ENCODE data around the gene METTL1. TPM values are rescaled to one million over a fixed set of nuclear protein-coding genes. Genes with fewer than 3 reads are reported as not detected.
"Not testable (repeated sequence)": the region's sequence is repeated elsewhere in the genome, so short reads cannot be mapped to it uniquely, and the experiment has no call there.

METTL1 gene
- total RNA-seq: 10 to 100 TPM; 16.7 to 22.8 TPM
- 28.8 TPM for polyA plus RNA-seq (ENCODE audit: insufficient read depth, low read depth, low replicate concordance)
- long read RNA-seq, donor 1, transcript METTL1-202 (6 exons, 2,066 nt): major isoform, 7 of 66 reads
- long read RNA-seq, donor 1, partial matches to known transcripts: 25 of 66 reads
- long read RNA-seq, donor 1, other reads (novel, unspliced or antisense): 34 of 66 reads
- long read RNA-seq, donor 2, transcript METTL1-202 (6 exons, 2,066 nt): major isoform, 9 of 10 reads
- long read RNA-seq, donor 2, partial matches to known transcripts: 0 of 10 reads
- long read RNA-seq, donor 2, other reads (novel, unspliced or antisense): 0 of 10 reads

DNA sequence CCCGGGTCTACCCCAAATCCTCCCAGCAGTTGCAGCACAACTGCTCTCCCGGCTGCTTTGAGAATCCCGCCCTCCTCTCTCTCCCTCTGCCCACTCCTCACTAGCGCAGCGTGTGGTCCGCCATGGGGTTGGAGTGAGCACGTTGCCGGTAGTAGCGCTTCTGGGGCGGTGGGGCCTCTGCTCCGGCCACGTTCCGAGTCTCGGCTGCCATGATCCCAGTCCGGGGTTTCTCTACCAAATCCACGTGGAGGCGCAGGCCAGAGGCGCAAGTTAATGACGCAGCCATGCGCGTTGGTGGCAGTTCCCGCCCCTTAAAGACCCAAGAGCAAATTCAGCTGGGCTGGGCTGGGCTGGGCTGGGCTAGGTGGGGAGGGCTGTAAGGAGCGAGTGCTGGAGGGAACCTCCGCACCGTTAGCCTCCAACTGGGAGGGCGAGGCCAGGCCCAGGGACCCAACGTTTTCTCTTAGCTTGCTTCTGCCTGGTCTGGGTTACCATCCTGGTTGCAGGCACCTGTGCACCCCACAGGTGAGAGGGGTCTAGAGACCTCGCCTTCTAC lies at the start of gene METTL1:
Gene METTL1, minus strand, starts transcription at position 233 of the 556 bp plus-strand sequence. Its CDS starts 22 bp downstream, at position 211.
- DNase-seq: peak; percentile 99
- 0 to 2% methylated on average over 8 to 27 of the region's 28 CpGs for WGBS, 2 donors
- Histone ChIP-seq H3K27me3 (no peaks in the 10 kb centered on the region), H3K4me1 (peaks cover 5% of the 10 kb centered on the region), H3K4me3 (peak within 1 kb of the TSS; percentile 80 to 85), H3K9me3 (no peaks in the 10 kb centered on the region), H3K36me3 (ENCODE audit: low read depth, missing control alignments) (no peaks in the 10 kb centered on the region), H3K27ac (peak within 1 kb of the TSS; percentile 69 to 85)
- intact Hi-C loops (cut with DNase I; ENCODE audit: low total_unique reads): no loop called here
- TF ChIP-seq POLR2A (IDR thresholded peaks at IDR 0.05): no peak
- TF ChIP-seq CTCF (IDR thresholded peaks at IDR 0.05): peak in 1 of 3 experiments; percentile 29

GRCh38 chr12:57821015-57821414 lies 49.1 kb upstream of the METTL1 start:
- H3K36me3 ChIP-seq (ENCODE audit: low read depth, missing control alignments); H3K27ac ChIP-seq; DNase-seq; H3K4me3 ChIP-seq; intact Hi-C loops (cut with DNase I; ENCODE audit: low total_unique reads); H3K9me3 ChIP-seq; H3K27me3 ChIP-seq: not testable (repeated sequence)
- peaks cover 18% of the 10 kb centered on the region for H3K4me1 ChIP-seq
- WGBS, 2 donors: 78 to 83% methylated on average over 1 to 5 of the region's 5 CpGs

DNA sequence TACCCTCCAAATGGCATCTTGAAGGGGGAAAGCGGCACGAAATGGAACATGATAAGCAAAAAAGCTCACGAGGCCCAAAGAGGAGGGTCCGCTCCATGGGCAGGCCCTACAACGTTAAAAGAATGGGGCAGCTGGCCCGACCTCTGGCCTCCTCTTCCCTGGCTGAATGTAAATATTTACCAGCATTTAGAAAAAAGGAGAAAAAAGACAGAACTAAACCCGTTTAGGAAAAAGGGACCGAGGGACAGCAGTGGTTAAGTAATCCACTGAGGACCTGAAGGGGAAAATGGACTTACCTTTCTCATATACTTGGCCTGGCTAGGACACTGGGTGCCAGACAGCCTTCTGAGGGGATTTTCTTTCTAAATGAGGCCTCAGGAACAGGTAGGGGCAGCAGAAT lies 48.2 kb upstream of the METTL1 start:
- H3K27me3 ChIP-seq; H3K27ac ChIP-seq; H3K9me3 ChIP-seq; DNase-seq; H3K36me3 ChIP-seq (ENCODE audit: low read depth, missing control alignments); H3K4me3 ChIP-seq; intact Hi-C loops (cut with DNase I; ENCODE audit: low total_unique reads): not testable (repeated sequence)
- H3K4me1 ChIP-seq: peaks cover 23% of the 10 kb centered on the region
- 71 to 76% methylated on average over 8 of the region's 8 CpGs for WGBS, 2 donors

GRCh38 chr12:57817990-57818331 lies 46.1 kb upstream of the METTL1 start:
- 76 to 86% methylated on average over 3 of the region's 3 CpGs for WGBS, 2 donors
- H3K27me3 ChIP-seq; intact Hi-C loops (cut with DNase I; ENCODE audit: low total_unique reads); H3K4me3 ChIP-seq; DNase-seq; H3K9me3 ChIP-seq; H3K36me3 ChIP-seq (ENCODE audit: low read depth, missing control alignments): not testable (repeated sequence)
- Histone ChIP-seq H3K4me1 (peaks cover 32% of the 10 kb centered on the region), H3K27ac (peak overlapping the region in 1 of 2 donors; percentile 52)

DNA sequence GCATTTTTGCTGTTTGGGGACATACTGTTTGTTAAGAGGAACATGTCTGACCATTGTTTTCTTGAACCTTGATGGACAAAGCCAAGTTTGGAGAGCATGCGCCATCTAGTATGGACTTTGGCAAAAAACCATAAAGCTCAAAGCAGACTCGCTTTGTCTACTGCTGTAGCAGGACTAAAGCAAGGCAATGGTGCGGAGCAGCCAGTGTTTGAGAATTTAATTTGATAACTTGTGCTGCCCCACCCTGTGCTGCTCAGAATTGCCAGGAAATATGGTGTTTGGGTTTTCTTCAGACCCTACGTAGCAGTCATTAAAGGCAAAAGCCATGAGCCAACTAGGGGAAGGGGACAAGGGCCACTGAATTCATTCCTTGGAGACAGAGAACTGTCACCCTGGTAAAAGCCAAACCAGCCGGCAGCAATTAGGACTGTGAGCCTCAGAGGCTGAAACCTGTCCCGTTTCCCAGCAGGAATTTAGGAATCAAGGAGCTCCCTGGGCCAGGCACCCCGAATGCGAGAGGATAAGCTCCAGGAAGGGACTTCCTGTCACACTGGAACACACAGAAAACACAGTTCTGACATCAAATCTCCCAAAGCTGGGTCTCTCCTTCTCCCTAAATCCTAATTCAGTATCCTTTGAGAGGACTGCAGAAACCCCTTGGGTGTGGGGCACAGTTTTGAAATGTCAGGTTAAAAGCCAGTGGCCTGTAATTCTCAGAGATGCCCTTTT lies 45.5 kb upstream of the METTL1 start:
- Histone ChIP-seq H3K27ac (peak overlapping the region in 1 of 2 donors; percentile 52), H3K27me3 (no peaks in the 10 kb centered on the region), H3K4me3 (no peak overlapping the region), H3K4me1 (peaks cover 32% of the 10 kb centered on the region), H3K9me3 (no peaks in the 10 kb centered on the region), H3K36me3 (ENCODE audit: low read depth, missing control alignments) (no peaks in the 10 kb centered on the region)
- TF ChIP-seq POLR2A (IDR thresholded peaks at IDR 0.05): no peak
- no peak for TF ChIP-seq CTCF (IDR thresholded peaks at IDR 0.05)
- DNase-seq: no peak
- WGBS, 2 donors: 63 to 86% methylated on average over 8 of the region's 8 CpGs
- intact Hi-C loops (cut with DNase I; ENCODE audit: low total_unique reads): no loop called here

DNA sequence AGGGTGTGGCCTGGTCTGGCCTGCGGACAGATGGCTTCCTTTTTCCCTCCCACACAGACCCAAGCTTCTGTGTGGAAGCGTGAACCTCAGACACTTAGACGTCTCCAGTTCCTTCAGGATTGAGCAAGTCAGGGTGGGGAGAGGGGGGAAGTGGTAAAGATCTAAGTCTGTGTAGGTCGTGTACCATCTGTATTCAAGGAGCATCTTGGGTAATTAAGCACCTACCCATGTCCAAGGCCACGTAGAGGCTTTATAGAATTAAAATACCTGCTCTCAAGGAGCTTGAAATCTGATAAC lies 44.9 kb upstream of the METTL1 start:
- H3K4me1 ChIP-seq: peaks cover 32% of the 10 kb centered on the region
- DNase-seq: peak; percentile 56

More for the DNA sequence above, 44.9 kb upstream of the METTL1 start:
- TF ChIP-seq POLR2A (IDR thresholded peaks at IDR 0.05) (no peak), CTCF (IDR thresholded peaks at IDR 0.05) (no peak)
- WGBS, 2 donors: 35 to 37% methylated on average over 5 of the region's 5 CpGs
- H3K27me3 ChIP-seq: no peaks in the 10 kb centered on the region
- intact Hi-C loops (cut with DNase I; ENCODE audit: low total_unique reads): no loop called here
- H3K9me3 ChIP-seq: no peaks in the 10 kb centered on the region
- H3K27ac ChIP-seq: peak overlapping the region in 1 of 2 donors; percentile 52
- H3K4me3 ChIP-seq: no peak overlapping the region
- H3K36me3 ChIP-seq (ENCODE audit: low read depth, missing control alignments): no peaks in the 10 kb centered on the region
